Astrocyte of the cerebellum (primary cell): ENCODE data around the gene CRYBA1.
"Not testable (repeated sequence)": the region's sequence is repeated elsewhere in the genome, so short reads cannot be mapped to it uniquely, and the experiment has no call there.

ENCODE experiments used
- DNase-seq: peaks from one replicate; pipeline ENCODE4 v3.0.0-alpha.2; 2011; ENCODE audit warnings: low read depth
- H3K4me3 ChIP-seq: 2 replicates; pipeline ENCODE4 v1.5.1; 2011; ENCODE audit warnings: mild to moderate bottlenecking, low read depth, low read length, moderate library complexity
- CTCF ChIP-seq: IDR thresholded peaks from 2 replicates; pipeline ENCODE4 v1.5.1; 2012; ENCODE audit warnings: low read length, low read depth, moderate library complexity, mild to moderate bottlenecking; ENCODE audit errors: missing control alignments
- in situ Hi-C: cut with HindIII; loops from 2 replicates; pipeline ENCODE4 v1.10.0; 2017; ENCODE audit warnings: low sequenced_read_pairs

Gene CRYBA1

GRCh38 chr17:29216181-29216580, 30.5 kb upstream of the CRYBA1 start:
- no peak for DNase-seq
- in situ Hi-C loops = no loop called here
- no peak overlapping the region for H3K4me3 ChIP-seq
- TF ChIP-seq CTCF = no peak

GRCh38 chr17:29216856-29217255, 29.8 kb upstream of the CRYBA1 start:
- H3K4me3 ChIP-seq = no peak overlapping the region
- DNase-seq = no peak
- no peak for TF ChIP-seq CTCF
- in situ Hi-C loops = no loop called here

GRCh38 chr17:29219378-29220047, 27.1 kb upstream of the CRYBA1 start:
- peak; percentile 93 for TF ChIP-seq CTCF
- no peak overlapping the region for H3K4me3 ChIP-seq
- in situ Hi-C loops = no loop called here
- DNase-seq = peak; percentile 78

GRCh38 chr17:29221338-29221737, 25.3 kb upstream of the CRYBA1 start:
- DNase-seq, H3K4me3 ChIP-seq, in situ Hi-C loops: not testable (repeated sequence)

GRCh38 chr17:29225396-29225795, 21.3 kb upstream of the CRYBA1 start:
- TF ChIP-seq CTCF = no peak
- DNase-seq = no peak
- in situ Hi-C loops = no loop called here
- H3K4me3 ChIP-seq = no peak overlapping the region

- H3K4me3 ChIP-seq = no peak overlapping the region
- in situ Hi-C loops = no loop called here
- DNase-seq = no peak
- no peak for TF ChIP-seq CTCF
Observed at GRCh38 chr17:29233301-29233700, 13.4 kb upstream of the CRYBA1 start.

GRCh38 chr17:29234972-29235371, 11.7 kb upstream of the CRYBA1 start:
- in situ Hi-C loops, H3K4me3 ChIP-seq, DNase-seq: not testable (repeated sequence)

- in situ Hi-C loops = no loop called here
- H3K4me3 ChIP-seq = no peak overlapping the region
- DNase-seq = no peak
- TF ChIP-seq CTCF = no peak
Observed at GRCh38 chr17:29235904-29236303, 10.8 kb upstream of the CRYBA1 start.
